ENCODE data around the gene IPO7. TPM values are rescaled to one million over a fixed set of nuclear protein-coding genes. Genes with fewer than 3 reads are reported as not detected.
"Not testable (repeated sequence)": the region's sequence is repeated elsewhere in the genome, so short reads cannot be mapped to it uniquely, and the experiment has no call there.

Gene IPO7
- total RNA-seq, 4 donors from 2014 or later, result 167 to 286 (median 179) TPM

GRCh38 chr11:9396310-9396709 is 11.9 kb downstream of the IPO7 start:
- in situ Hi-C loops (cut with MboI; ENCODE audit: low sequenced_read_pairs in 4 of 4), result no loop called here
- TF ChIP-seq CTCF (IDR thresholded peaks at IDR 0.05 in 4 of 5, conservative IDR thresholded peaks at IDR 0.05 in 1 of 5), result no peak
- TF ChIP-seq POLR2A (IDR thresholded peaks at IDR 0.05), result no peak
- intact Hi-C loops (cut with DNase I; ENCODE audit: low total_unique reads), result no loop called here
- ATAC-seq, result no peak
- Histone ChIP-seq H3K27ac (no peak overlapping the region), H3K4me1 (peaks cover 9 to 13% of the 10 kb centered on the region in 2 donors), H3K27me3 (no peaks in the 10 kb centered on the region), H3K4me3 (no peak overlapping the region), H3K36me3 (no peaks in the 10 kb centered on the region), H3K9me3 (no peaks in the 10 kb centered on the region)
- no peak for DNase-seq

- peaks cover 9 to 13% of the 10 kb centered on the region in 2 donors for H3K4me1 ChIP-seq
- ATAC-seq, result no peak
These were observed 12.3 kb downstream of the IPO7 start for GRCh38 chr11:9396752-9397151.

GRCh38 chr11:9397746-9398680 is 13.6 kb downstream of the IPO7 start:
- DNase-seq (no peak), ATAC-seq (no peak)
- no peak overlapping the region for H3K4me3 ChIP-seq
- H3K36me3 ChIP-seq, result no peaks in the 10 kb centered on the region
- intact Hi-C loops (cut with DNase I; ENCODE audit: low total_unique reads) (no loop called here), in situ Hi-C loops (cut with MboI; ENCODE audit: low sequenced_read_pairs in 4 of 4) (no loop called here)
- TF ChIP-seq CTCF (IDR thresholded peaks at IDR 0.05 in 4 of 5, conservative IDR thresholded peaks at IDR 0.05 in 1 of 5) (no peak), POLR2A (IDR thresholded peaks at IDR 0.05) (no peak)
- no peak overlapping the region for H3K27ac ChIP-seq
- no peaks in the 10 kb centered on the region for H3K27me3 ChIP-seq
- peaks cover 9 to 13% of the 10 kb centered on the region in 2 donors for H3K4me1 ChIP-seq
- H3K9me3 ChIP-seq, result no peaks in the 10 kb centered on the region

More at GRCh38 chr11:9396752-9397151, 12.3 kb downstream of the IPO7 start:
- H3K27ac ChIP-seq, result no peak overlapping the region
- no peak for DNase-seq
- no peaks in the 10 kb centered on the region for H3K9me3 ChIP-seq
- intact Hi-C loops (cut with DNase I; ENCODE audit: low total_unique reads), result no loop called here
- in situ Hi-C loops (cut with MboI; ENCODE audit: low sequenced_read_pairs in 4 of 4), result no loop called here
- H3K4me3 ChIP-seq, result no peak overlapping the region
- H3K27me3 ChIP-seq, result no peaks in the 10 kb centered on the region
- TF ChIP-seq POLR2A (IDR thresholded peaks at IDR 0.05) (no peak), CTCF (IDR thresholded peaks at IDR 0.05 in 4 of 5, conservative IDR thresholded peaks at IDR 0.05 in 1 of 5) (no peak)
- no peaks in the 10 kb centered on the region for H3K36me3 ChIP-seq

GRCh38 chr11:9399466-9399865 is 15.0 kb downstream of the IPO7 start:
- no peak for ATAC-seq
- peaks cover 0 to 2% of the 10 kb centered on the region in 2 donors for H3K36me3 ChIP-seq
- intact Hi-C loops (cut with DNase I; ENCODE audit: low total_unique reads), result no loop called here
- no peak for DNase-seq
- peaks cover 9 to 13% of the 10 kb centered on the region in 2 donors for H3K4me1 ChIP-seq
- H3K27ac ChIP-seq, result no peak overlapping the region
- H3K4me3 ChIP-seq, result no peak overlapping the region
- H3K9me3 ChIP-seq, result no peaks in the 10 kb centered on the region
- no peaks in the 10 kb centered on the region for H3K27me3 ChIP-seq
- in situ Hi-C loops (cut with MboI; ENCODE audit: low sequenced_read_pairs in 4 of 4), result no loop called here
- TF ChIP-seq CTCF (IDR thresholded peaks at IDR 0.05 in 4 of 5, conservative IDR thresholded peaks at IDR 0.05 in 1 of 5) (no peak), POLR2A (IDR thresholded peaks at IDR 0.05) (no peak)

- in situ Hi-C loops (cut with MboI; ENCODE audit: low sequenced_read_pairs in 4 of 4); H3K27me3 ChIP-seq; ATAC-seq; H3K36me3 ChIP-seq; H3K27ac ChIP-seq; intact Hi-C loops (cut with DNase I; ENCODE audit: low total_unique reads); H3K9me3 ChIP-seq; DNase-seq; H3K4me3 ChIP-seq: not testable (repeated sequence)
- H3K4me1 ChIP-seq, result peaks cover 11 to 13% of the 10 kb centered on the region in 2 donors
These were observed 17.4 kb downstream of the IPO7 start for GRCh38 chr11:9401884-9402283.

Measured in gastrocnemius medialis (tissue), 4 donors.